ENCODE measurements around the gene EPHX1.

- TF ChIP-seq CTCF (IDR thresholded peaks at IDR 0.05) (no peak), POLR2A (IDR thresholded peaks at IDR 0.05) (no peak)
Measured at GRCh38 chr1:225888289-225888897, 78.5 kb downstream of the EPHX1 start.

Data from adrenal gland (tissue), 5 donors.